OCI-LY7 (cell line): ENCODE measurements around the gene IFNL3.

Experiments
- EZH2phosphoT487 ChIP-seq: fragments of 200-600 bp; sonication (generic); IDR thresholded peaks from 2 replicates; pipeline ENCODE4 v1.6.1; 2018; ENCODE audit warnings: low read depth, borderline replicate concordance, mild to moderate bottlenecking, mixed run types, antibody characterized with exemption, low read length, moderate library complexity, mixed read lengths
- TF ChIP-seq, protein P1 (sequence below): fragments of 200-600 bp; sonication (generic); conservative IDR thresholded peaks from 2 replicates; pipeline ENCODE4 v1.5.1; 2014; ENCODE audit warnings: mild to moderate bottlenecking, antibody characterized with exemption, low read length, moderate library complexity, mixed read lengths

GRCh38 chr19:39195755-39196154, 49.1 kb downstream of the IFNL3 start:
- TF ChIP-seq, protein P1, sequence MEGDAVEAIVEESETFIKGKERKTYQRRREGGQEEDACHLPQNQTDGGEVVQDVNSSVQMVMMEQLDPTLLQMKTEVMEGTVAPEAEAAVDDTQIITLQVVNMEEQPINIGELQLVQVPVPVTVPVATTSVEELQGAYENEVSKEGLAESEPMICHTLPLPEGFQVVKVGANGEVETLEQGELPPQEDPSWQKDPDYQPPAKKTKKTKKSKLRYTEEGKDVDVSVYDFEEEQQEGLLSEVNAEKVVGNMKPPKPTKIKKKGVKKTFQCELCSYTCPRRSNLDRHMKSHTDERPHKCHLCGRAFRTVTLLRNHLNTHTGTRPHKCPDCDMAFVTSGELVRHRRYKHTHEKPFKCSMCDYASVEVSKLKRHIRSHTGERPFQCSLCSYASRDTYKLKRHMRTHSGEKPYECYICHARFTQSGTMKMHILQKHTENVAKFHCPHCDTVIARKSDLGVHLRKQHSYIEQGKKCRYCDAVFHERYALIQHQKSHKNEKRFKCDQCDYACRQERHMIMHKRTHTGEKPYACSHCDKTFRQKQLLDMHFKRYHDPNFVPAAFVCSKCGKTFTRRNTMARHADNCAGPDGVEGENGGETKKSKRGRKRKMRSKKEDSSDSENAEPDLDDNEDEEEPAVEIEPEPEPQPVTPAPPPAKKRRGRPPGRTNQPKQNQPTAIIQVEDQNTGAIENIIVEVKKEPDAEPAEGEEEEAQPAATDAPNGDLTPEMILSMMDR, result no peak
- no peak for TF ChIP-seq EZH2phosphoT487
